HEK293 (cell line): Measurements from ENCODE around the gene SH2D4B.

Source experiments
- CTCF ChIA-PET: fragments of 350-600 bp; formaldehyde crosslinking; extraction: SDS; loops from one replicate; lab custom pipeline; 2021; ENCODE audit warnings: antibody characterized with exemption; lab: Yijun Ruan, JAX
- POLR2A ChIA-PET: fragments of 300-600 bp; formaldehyde crosslinking; extraction: SDS; loops from one replicate; lab custom pipeline; 2020; ENCODE audit warnings: antibody characterized with exemption, inconsistent platforms; lab: Yijun Ruan, JAX
- H3K27ac ChIP-seq: fragments of 200-500 bp; sonication (Bioruptor generic); 2 replicates; pipeline ENCODE4 v1.5.1; 2014; ENCODE audit warnings: low read depth, low read length, control low read depth, inconsistent platforms; ENCODE audit errors: extremely low read depth
- H3K36me3 ChIP-seq, 2 experiments: fragments of 200-500 bp in 1 of 2; sonication (Bioruptor generic) in 1 of 2; 1 replicate in 1 of 2; 2 replicates in 1 of 2; pipeline ENCODE4 v1.5.1; 2014 to 2017; ENCODE audit warnings: inconsistent platforms in 2 of 2, low read length in 2 of 2; ENCODE audit not compliant: control insufficient read depth in 2 of 2, insufficient read depth in 1 of 2
- H3K4me1 ChIP-seq: fragments of 200-500 bp; sonication (Bioruptor generic); 2 replicates; pipeline ENCODE4 v1.5.1; 2014; ENCODE audit warnings: mild to moderate bottlenecking, low read length, inconsistent platforms; ENCODE audit not compliant: control insufficient read depth, insufficient read depth
- H3K4me3 ChIP-seq: 2 replicates; pipeline ENCODE4 v1.5.1; 2011; ENCODE audit warnings: low read depth, mild to moderate bottlenecking, control low read depth, low read length, moderate library complexity
- H3K9me3 ChIP-seq: fragments of 200-500 bp; sonication (Bioruptor generic); 2 replicates; pipeline ENCODE4 v1.5.1; 2014; ENCODE audit warnings: low read depth, low read length, inconsistent platforms; ENCODE audit not compliant: control insufficient read depth, insufficient read depth
- GLI4 ChIP-seq: fragments of 450-650 bp; formaldehyde crosslinking; IDR thresholded peaks from 2 replicates; pipeline ENCODE4 v1.5.1; 2016; ENCODE audit warnings: missing biosample characterization, missing genetic modification characterization
- KLF7 ChIP-seq: fragments of 450-650 bp; formaldehyde crosslinking; IDR thresholded peaks from 2 replicates; pipeline ENCODE4 v1.5.1; 2016; ENCODE audit warnings: missing biosample characterization, missing genetic modification characterization, borderline replicate concordance
- MEIS1 ChIP-seq: sonication (generic); formaldehyde crosslinking; IDR thresholded peaks from 2 replicates; pipeline ENCODE4 v1.8.1; 2022; ENCODE audit warnings: missing genetic modification reagents, mild to moderate bottlenecking, borderline replicate concordance
- RBAK ChIP-seq: fragments of 450-650 bp; formaldehyde crosslinking; IDR thresholded peaks from 2 replicates; pipeline ENCODE4 v1.5.1; 2016; ENCODE audit warnings: missing biosample characterization, missing genetic modification characterization
- ZBTB1 ChIP-seq: fragments of 450-650 bp; formaldehyde crosslinking; IDR thresholded peaks from 2 replicates; pipeline ENCODE4 v1.5.1; 2016; ENCODE audit warnings: missing biosample characterization, missing genetic modification characterization
- ZNF112 ChIP-seq: fragments of 450-650 bp; formaldehyde crosslinking; IDR thresholded peaks from 2 replicates; pipeline ENCODE4 v1.5.0; 2017; ENCODE audit warnings: missing biosample characterization, missing genetic modification characterization
- ZNF114 ChIP-seq: fragments of 450-650 bp; formaldehyde crosslinking; IDR thresholded peaks from 2 replicates; pipeline ENCODE4 v1.5.0; 2017; ENCODE audit warnings: missing biosample characterization, missing genetic modification characterization
- ZNF23 ChIP-seq: fragments of 450-650 bp; formaldehyde crosslinking; IDR thresholded peaks from 2 replicates; pipeline ENCODE4 v1.5.1; 2016; ENCODE audit warnings: missing biosample characterization, missing genetic modification characterization, borderline replicate concordance
- ZNF248 ChIP-seq: fragments of 450-650 bp; formaldehyde crosslinking; IDR thresholded peaks from 2 replicates; pipeline ENCODE4 v1.5.1; 2017; ENCODE audit warnings: missing biosample characterization, missing genetic modification characterization
- ZNF513 ChIP-seq: fragments of 450-650 bp; IDR thresholded peaks from 2 replicates; pipeline ENCODE4 v1.5.1; 2018; ENCODE audit warnings: missing biosample characterization, missing genetic modification characterization
- ZNF514 ChIP-seq: fragments of 450-650 bp; formaldehyde crosslinking; IDR thresholded peaks from 2 replicates; pipeline ENCODE4 v1.5.1; 2016; ENCODE audit warnings: missing biosample characterization, missing genetic modification characterization
- ZNF629 ChIP-seq: fragments of 450-650 bp; formaldehyde crosslinking; IDR thresholded peaks from 2 replicates; pipeline ENCODE4 v1.5.1; 2017; ENCODE audit warnings: missing biosample characterization, missing genetic modification characterization
- ZNF692 ChIP-seq: fragments of 450-650 bp; formaldehyde crosslinking; IDR thresholded peaks from 2 replicates; pipeline ENCODE4 v1.5.1; 2016; ENCODE audit warnings: missing biosample characterization, missing genetic modification characterization
- TF ChIP-seq, protein P1 (sequence below): fragments of 450-650 bp; formaldehyde crosslinking; IDR thresholded peaks from 2 replicates; pipeline ENCODE4 v1.5.1; 2016; ENCODE audit warnings: missing biosample characterization, missing genetic modification characterization
- TF ChIP-seq, protein P2 (sequence below): fragments of 450-650 bp; formaldehyde crosslinking; IDR thresholded peaks from 2 replicates; pipeline ENCODE4 v1.5.1; 2016; ENCODE audit warnings: missing biosample characterization, missing genetic modification characterization
- TF ChIP-seq, protein P3 (sequence below): fragments of 450-650 bp; formaldehyde crosslinking; IDR thresholded peaks from 2 replicates; pipeline ENCODE4 v1.5.1; 2016; ENCODE audit warnings: missing biosample characterization, missing genetic modification characterization

SH2D4B gene

DNA sequence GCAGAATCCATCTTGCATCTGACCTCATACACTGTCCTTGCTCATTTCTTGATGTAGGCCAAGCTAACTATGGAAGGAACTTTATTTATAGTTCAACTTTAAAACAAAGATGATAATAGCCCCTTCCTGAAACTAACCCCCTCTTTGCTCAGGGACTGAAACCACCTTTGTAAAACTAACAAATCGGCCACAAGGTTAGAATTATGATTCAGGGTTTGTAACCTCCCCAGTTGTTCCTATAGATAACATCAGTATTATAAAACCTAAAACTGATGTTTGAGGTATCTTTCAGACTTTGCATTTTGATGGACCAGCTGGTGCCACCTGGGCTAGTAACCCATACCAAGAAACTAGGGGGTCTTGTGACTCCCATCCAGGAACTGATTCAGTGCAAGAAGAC lies 143.4 kb downstream of the SH2D4B start (continued):
- TF ChIP-seq, protein P1, sequence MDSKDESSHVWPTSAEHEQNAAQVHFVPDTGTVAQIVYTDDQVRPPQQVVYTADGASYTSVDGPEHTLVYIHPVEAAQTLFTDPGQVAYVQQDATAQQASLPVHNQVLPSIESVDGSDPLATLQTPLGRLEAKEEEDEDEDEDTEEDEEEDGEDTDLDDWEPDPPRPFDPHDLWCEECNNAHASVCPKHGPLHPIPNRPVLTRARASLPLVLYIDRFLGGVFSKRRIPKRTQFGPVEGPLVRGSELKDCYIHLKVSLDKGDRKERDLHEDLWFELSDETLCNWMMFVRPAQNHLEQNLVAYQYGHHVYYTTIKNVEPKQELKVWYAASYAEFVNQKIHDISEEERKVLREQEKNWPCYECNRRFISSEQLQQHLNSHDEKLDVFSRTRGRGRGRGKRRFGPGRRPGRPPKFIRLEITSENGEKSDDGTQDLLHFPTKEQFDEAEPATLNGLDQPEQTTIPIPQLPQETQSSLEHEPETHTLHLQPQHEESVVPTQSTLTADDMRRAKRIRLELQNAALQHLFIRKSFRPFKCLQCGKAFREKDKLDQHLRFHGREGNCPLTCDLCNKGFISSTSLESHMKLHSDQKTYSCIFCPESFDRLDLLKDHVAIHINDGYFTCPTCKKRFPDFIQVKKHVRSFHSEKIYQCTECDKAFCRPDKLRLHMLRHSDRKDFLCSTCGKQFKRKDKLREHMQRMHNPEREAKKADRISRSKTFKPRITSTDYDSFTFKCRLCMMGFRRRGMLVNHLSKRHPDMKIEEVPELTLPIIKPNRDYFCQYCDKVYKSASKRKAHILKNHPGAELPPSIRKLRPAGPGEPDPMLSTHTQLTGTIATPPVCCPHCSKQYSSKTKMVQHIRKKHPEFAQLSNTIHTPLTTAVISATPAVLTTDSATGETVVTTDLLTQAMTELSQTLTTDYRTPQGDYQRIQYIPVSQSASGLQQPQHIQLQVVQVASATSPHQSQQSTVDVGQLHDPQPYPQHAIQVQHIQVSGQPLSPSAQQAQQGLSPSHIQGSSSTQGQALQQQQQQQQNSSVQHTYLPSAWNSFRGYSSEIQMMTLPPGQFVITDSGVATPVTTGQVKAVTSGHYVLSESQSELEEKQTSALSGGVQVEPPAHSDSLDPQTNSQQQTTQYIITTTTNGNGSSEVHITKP (tag by site-specific recombination), result no peak
- TF ChIP-seq, protein P2, sequence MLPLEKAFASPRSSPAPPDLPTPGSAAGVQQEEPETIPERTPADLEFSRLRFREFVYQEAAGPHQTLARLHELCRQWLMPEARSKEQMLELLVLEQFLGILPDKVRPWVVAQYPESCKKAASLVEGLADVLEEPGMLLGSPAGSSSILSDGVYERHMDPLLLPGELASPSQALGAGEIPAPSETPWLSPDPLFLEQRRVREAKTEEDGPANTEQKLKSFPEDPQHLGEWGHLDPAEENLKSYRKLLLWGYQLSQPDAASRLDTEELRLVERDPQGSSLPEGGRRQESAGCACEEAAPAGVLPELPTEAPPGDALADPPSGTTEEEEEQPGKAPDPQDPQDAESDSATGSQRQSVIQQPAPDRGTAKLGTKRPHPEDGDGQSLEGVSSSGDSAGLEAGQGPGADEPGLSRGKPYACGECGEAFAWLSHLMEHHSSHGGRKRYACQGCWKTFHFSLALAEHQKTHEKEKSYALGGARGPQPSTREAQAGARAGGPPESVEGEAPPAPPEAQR (tag by site-specific recombination), result no peak
- TF ChIP-seq ZNF692 (tag by site-specific recombination), result no peak
- TF ChIP-seq ZNF114, result no peak
- TF ChIP-seq ZNF248 (tag by site-specific recombination), result no peak
- TF ChIP-seq ZNF513, result no peak
- no peak for TF ChIP-seq ZNF112 (tag by site-specific recombination)
- TF ChIP-seq, protein P3, sequence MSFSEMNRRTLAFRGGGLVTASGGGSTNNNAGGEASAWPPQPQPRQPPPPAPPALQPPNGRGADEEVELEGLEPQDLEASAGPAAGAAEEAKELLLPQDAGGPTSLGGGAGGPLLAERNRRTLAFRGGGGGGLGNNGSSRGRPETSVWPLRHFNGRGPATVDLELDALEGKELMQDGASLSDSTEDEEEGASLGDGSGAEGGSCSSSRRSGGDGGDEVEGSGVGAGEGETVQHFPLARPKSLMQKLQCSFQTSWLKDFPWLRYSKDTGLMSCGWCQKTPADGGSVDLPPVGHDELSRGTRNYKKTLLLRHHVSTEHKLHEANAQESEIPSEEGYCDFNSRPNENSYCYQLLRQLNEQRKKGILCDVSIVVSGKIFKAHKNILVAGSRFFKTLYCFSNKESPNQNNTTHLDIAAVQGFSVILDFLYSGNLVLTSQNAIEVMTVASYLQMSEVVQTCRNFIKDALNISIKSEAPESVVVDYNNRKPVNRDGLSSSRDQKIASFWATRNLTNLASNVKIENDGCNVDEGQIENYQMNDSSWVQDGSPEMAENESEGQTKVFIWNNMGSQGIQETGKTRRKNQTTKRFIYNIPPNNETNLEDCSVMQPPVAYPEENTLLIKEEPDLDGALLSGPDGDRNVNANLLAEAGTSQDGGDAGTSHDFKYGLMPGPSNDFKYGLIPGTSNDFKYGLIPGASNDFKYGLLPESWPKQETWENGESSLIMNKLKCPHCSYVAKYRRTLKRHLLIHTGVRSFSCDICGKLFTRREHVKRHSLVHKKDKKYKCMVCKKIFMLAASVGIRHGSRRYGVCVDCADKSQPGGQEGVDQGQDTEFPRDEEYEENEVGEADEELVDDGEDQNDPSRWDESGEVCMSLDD, result no peak
- TF ChIP-seq MEIS1, result no peak

DNA sequence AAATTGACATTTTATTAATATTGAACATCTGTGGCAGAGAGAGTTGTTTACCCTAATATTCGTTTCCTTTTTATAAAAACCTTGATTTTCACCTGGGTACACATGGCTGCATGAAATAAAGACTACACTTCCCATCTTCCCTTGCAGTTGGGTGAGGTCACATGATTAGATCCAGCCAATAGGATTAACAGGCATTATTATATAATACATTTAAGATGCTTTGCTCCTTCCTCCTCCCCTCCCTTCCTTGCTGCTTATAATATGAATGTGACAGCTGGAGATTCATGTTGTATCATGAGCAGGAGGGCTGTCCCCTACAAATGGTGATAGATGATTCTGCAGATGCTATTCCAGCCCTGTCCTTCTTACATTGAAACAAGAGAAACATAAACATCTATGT lies 146.6 kb downstream of the SH2D4B start:
- H3K4me1 ChIP-seq, result no peaks in the 10 kb centered on the region
- POLR2A ChIA-PET, result no interaction called here
- TF ChIP-seq KLF7 (tag by site-specific recombination) (no peak), ZBTB1 (tag by site-specific recombination) (no peak)
- H3K36me3 ChIP-seq, result no peaks in the 10 kb centered on the region
- H3K4me3 ChIP-seq, result no peak overlapping the region
- CTCF ChIA-PET, result interaction anchor here (0.7 to 2.7 kb wide), 6 partner anchors 15 to 339 kb away, joined by 3 to 13 read pairs (median 6); no protein-coding TSS in a partner anchor
- no peak overlapping the region for H3K27ac ChIP-seq
- no peaks in the 10 kb centered on the region for H3K9me3 ChIP-seq

- H3K4me1 ChIP-seq, result no peaks in the 10 kb centered on the region
- TF ChIP-seq ZNF692 (tag by site-specific recombination) (no peak), RBAK (tag by site-specific recombination) (no peak), ZNF514 (tag by site-specific recombination) (no peak), ZNF629 (no peak), GLI4 (tag by site-specific recombination) (no peak), ZNF23 (tag by site-specific recombination) (no peak)
- no peaks in the 10 kb centered on the region for H3K9me3 ChIP-seq
- H3K4me3 ChIP-seq, result no peak overlapping the region
- ChIA-PET CTCF (interaction anchor here (0.6 to 2.7 kb wide), 4 partner anchors 14 to 65 kb away, joined by 3 to 13 read pairs (median 7); no protein-coding TSS in a partner anchor), POLR2A (no interaction called here)
- no peak overlapping the region for H3K27ac ChIP-seq
- H3K36me3 ChIP-seq, result no peaks in the 10 kb centered on the region
Measured at GRCh38 chr10:80685355-80685754, 147.7 kb downstream of the SH2D4B start.
